Rectal smooth muscle tissue (tissue), 1 donor: ENCODE data around the gene GNAL.
A peak's percentile ranks its signal among the peaks of the same experiment; 100 is the strongest.
"Not testable (repeated sequence)": the region's sequence is repeated elsewhere in the genome, so short reads cannot be mapped to it uniquely, and the experiment has no call there.

ENCODE experiments used
- H3K27ac ChIP-seq: one replicate; pipeline ENCODE4 v1.7.0; 2013; ENCODE audit warnings: low read depth, low read length, inconsistent platforms
- H3K27me3 ChIP-seq: one replicate; pipeline ENCODE4 v1.7.0; 2013; ENCODE audit warnings: low read length; ENCODE audit not compliant: control insufficient read depth, insufficient read depth
- H3K36me3 ChIP-seq: one replicate; pipeline ENCODE4 v1.7.0; 2013; ENCODE audit warnings: low read length; ENCODE audit not compliant: control insufficient read depth, insufficient read depth
- H3K4me1 ChIP-seq: one replicate; pipeline ENCODE4 v1.7.0; 2013; ENCODE audit warnings: low read length; ENCODE audit not compliant: control insufficient read depth, insufficient read depth
- H3K4me3 ChIP-seq: one replicate; pipeline ENCODE4 v1.7.0; 2013; ENCODE audit warnings: low read length
- H3K9ac ChIP-seq: one replicate; pipeline ENCODE4 v1.7.0; 2013; ENCODE audit warnings: low read length

GNAL gene

GRCh38 chr18:11906176-11906575 is 217.1 kb downstream of the GNAL start:
- H3K9ac ChIP-seq: no peak overlapping the region
- H3K4me3 ChIP-seq: no peak overlapping the region
- no peaks in the 10 kb centered on the region for H3K27me3 ChIP-seq
- H3K27ac ChIP-seq: no peak overlapping the region
- peaks cover 9% of the 10 kb centered on the region for H3K36me3 ChIP-seq
- peaks cover 6% of the 10 kb centered on the region for H3K4me1 ChIP-seq

- Histone ChIP-seq H3K27me3 (no peaks in the 10 kb centered on the region), H3K4me3 (peak overlapping the region; percentile 78), H3K36me3 (peaks cover 9% of the 10 kb centered on the region), H3K27ac (peak overlapping the region; percentile 99), H3K9ac (no peak overlapping the region), H3K4me1 (peaks cover 6% of the 10 kb centered on the region)
Observed at GRCh38 chr18:11906926-11907874, 218.1 kb downstream of the GNAL start.

GRCh38 chr18:11908182-11909060 is 219.4 kb downstream of the GNAL start, which contains the start of gene MPPE1:
Gene MPPE1 (minus strand): TSS chr18:11908317. CDS start chr18:11897264, 11,053 bp downstream.
- peak within 1 kb of the TSS; percentile 78 for H3K4me3 ChIP-seq
- H3K4me1 ChIP-seq: peaks cover 6% of the 10 kb centered on the region
- peak within 1 kb of the TSS; percentile 99 for H3K27ac ChIP-seq
- H3K36me3 ChIP-seq: no peaks in the 10 kb centered on the region
- peak within 1 kb of the TSS; percentile 100 for H3K9ac ChIP-seq
- no peaks in the 10 kb centered on the region for H3K27me3 ChIP-seq

- Histone ChIP-seq H3K36me3 (no peaks in the 10 kb centered on the region), H3K4me1 (peaks cover 6% of the 10 kb centered on the region), H3K27ac (peak overlapping the region; percentile 99), H3K27me3 (no peaks in the 10 kb centered on the region), H3K9ac (peak overlapping the region; percentile 100), H3K4me3 (peak overlapping the region; percentile 78)
Observed at GRCh38 chr18:11909061-11909455, 220.0 kb downstream of the GNAL start.

- peak overlapping the region; percentile 99 for H3K27ac ChIP-seq
- H3K4me1 ChIP-seq: peaks cover 6% of the 10 kb centered on the region
- H3K27me3 ChIP-seq: no peaks in the 10 kb centered on the region
- H3K9ac ChIP-seq: no peak overlapping the region
- H3K36me3 ChIP-seq: no peaks in the 10 kb centered on the region
- H3K4me3 ChIP-seq: peak overlapping the region; percentile 78
Observed at GRCh38 chr18:11909591-11910026, 220.5 kb downstream of the GNAL start.

GRCh38 chr18:11916880-11917279 is 227.8 kb downstream of the GNAL start:
- not testable (repeated sequence) for H3K9ac ChIP-seq, H3K4me1 ChIP-seq, H3K27ac ChIP-seq, H3K27me3 ChIP-seq, H3K36me3 ChIP-seq, H3K4me3 ChIP-seq

GRCh38 chr18:11919522-11919921 is 230.5 kb downstream of the GNAL start:
- H3K27me3 ChIP-seq, H3K36me3 ChIP-seq, H3K4me3 ChIP-seq, H3K4me1 ChIP-seq, H3K27ac ChIP-seq, H3K9ac ChIP-seq: not testable (repeated sequence)

GRCh38 chr18:11923450-11923849 is 234.4 kb downstream of the GNAL start:
- no peaks in the 10 kb centered on the region for H3K27me3 ChIP-seq
- H3K4me1 ChIP-seq: no peaks in the 10 kb centered on the region
- no peak overlapping the region for H3K27ac ChIP-seq
- H3K4me3 ChIP-seq: no peak overlapping the region
- H3K36me3 ChIP-seq: no peaks in the 10 kb centered on the region
- H3K9ac ChIP-seq: no peak overlapping the region

- no peak overlapping the region for H3K9ac ChIP-seq
- no peaks in the 10 kb centered on the region for H3K4me1 ChIP-seq
- H3K27ac ChIP-seq: no peak overlapping the region
- H3K27me3 ChIP-seq: no peaks in the 10 kb centered on the region
- no peak overlapping the region for H3K4me3 ChIP-seq
- H3K36me3 ChIP-seq: no peaks in the 10 kb centered on the region
Observed at GRCh38 chr18:11925800-11926481, 236.9 kb downstream of the GNAL start.

- Histone ChIP-seq H3K36me3 (no peaks in the 10 kb centered on the region), H3K27me3 (no peaks in the 10 kb centered on the region), H3K4me1 (no peaks in the 10 kb centered on the region), H3K27ac (no peak overlapping the region), H3K4me3 (no peak overlapping the region), H3K9ac (no peak overlapping the region)
Observed at GRCh38 chr18:11927497-11927896, 238.4 kb downstream of the GNAL start.

- Histone ChIP-seq H3K4me1 (no peaks in the 10 kb centered on the region), H3K4me3 (no peak overlapping the region), H3K27ac (no peak overlapping the region), H3K27me3 (no peaks in the 10 kb centered on the region), H3K36me3 (no peaks in the 10 kb centered on the region), H3K9ac (no peak overlapping the region)
Observed at GRCh38 chr18:11932393-11932792, 243.3 kb downstream of the GNAL start.
